GM23248 (cell line): ENCODE data around the gene ITPKC. TPM values are rescaled to one million over a fixed set of nuclear protein-coding genes. Genes with fewer than 3 reads are reported as not detected.

Experiments
- DNase-seq: peaks from one replicate; pipeline ENCODE4 v3.0.0-alpha.2; 2015
- H2AFZ ChIP-seq: fragments of 200-600 bp; sonication (generic); 2 replicates; pipeline ENCODE4 v1.6.1; 2016; ENCODE audit warnings: antibody characterized with exemption
- H3F3A ChIP-seq: fragments of 200-600 bp; sonication (generic); 2 replicates; pipeline ENCODE4 v1.6.1; 2016; ENCODE audit warnings: mild to moderate bottlenecking, antibody characterized with exemption, mixed run types; ENCODE audit not compliant: insufficient read depth
- H3K27ac ChIP-seq: fragments of 200-600 bp; sonication (generic); 2 replicates; pipeline ENCODE4 v1.5.1; 2016; ENCODE audit warnings: mild to moderate bottlenecking
- H3K27me3 ChIP-seq: fragments of 200-600 bp; sonication (generic); replicated peaks from 2 replicates; pipeline ENCODE4 v1.6.1; 2016; ENCODE audit warnings: mild to moderate bottlenecking; ENCODE audit not compliant: insufficient read depth
- H3K36me3 ChIP-seq: fragments of 200-600 bp; sonication (generic); 2 replicates; pipeline ENCODE4 v1.6.1; 2016; ENCODE audit warnings: low read depth, mild to moderate bottlenecking
- H3K4me1 ChIP-seq: fragments of 200-600 bp; sonication (generic); 2 replicates; pipeline ENCODE4 v1.6.1; 2016; ENCODE audit warnings: mild to moderate bottlenecking; ENCODE audit not compliant: insufficient read depth
- H3K4me2 ChIP-seq: fragments of 200-600 bp; sonication (generic); one replicate; pipeline ENCODE4 v1.6.1; 2016; ENCODE audit warnings: mild to moderate bottlenecking; ENCODE audit not compliant: unreplicated experiment
- H3K4me3 ChIP-seq: fragments of 200-600 bp; sonication (generic); 2 replicates; pipeline ENCODE4 v1.5.1; 2016; ENCODE audit warnings: mild to moderate bottlenecking
- H3K79me2 ChIP-seq: fragments of 200-600 bp; sonication (generic); 2 replicates; pipeline ENCODE4 v1.6.1; 2016; ENCODE audit warnings: mild to moderate bottlenecking; ENCODE audit not compliant: insufficient read depth
- H3K9ac ChIP-seq: fragments of 200-600 bp; sonication (generic); 2 replicates; pipeline ENCODE4 v1.6.1; 2016; ENCODE audit warnings: mild to moderate bottlenecking
- H3K9me2 ChIP-seq: fragments of 200-600 bp; sonication (generic); 2 replicates; pipeline ENCODE4 v1.6.1; 2016; ENCODE audit warnings: mixed run types, mild to moderate bottlenecking, moderate library complexity; ENCODE audit not compliant: insufficient read depth
- H3K9me3 ChIP-seq: fragments of 200-600 bp; sonication (generic); one replicate; pipeline ENCODE4 v1.6.1; 2017; ENCODE audit warnings: low read depth
- H4K20me1 ChIP-seq: fragments of 200-600 bp; sonication (generic); 2 replicates; pipeline ENCODE4 v1.6.0; 2016; ENCODE audit not compliant: insufficient read depth
- EZH2 ChIP-seq: fragments of 200-600 bp; sonication (generic); IDR thresholded peaks from 2 replicates; pipeline ENCODE4 v1.6.1; 2018; ENCODE audit warnings: antibody characterized with exemption, mild to moderate bottlenecking; ENCODE audit not compliant: insufficient read depth, poor library complexity, severe bottlenecking
- EZH2phosphoT487 ChIP-seq: fragments of 200-600 bp; sonication (generic); IDR thresholded peaks from 2 replicates; pipeline ENCODE4 v1.6.1; 2018; ENCODE audit warnings: antibody characterized with exemption, moderate library complexity, mild to moderate bottlenecking, low read depth; ENCODE audit not compliant: insufficient read depth
- WGBS, 2 experiments: methylation state at CpG; one replicate each; pipeline ENCODE4 v1.1.6; 2015 to 2017; ENCODE audit warnings: low lambda C conversion rate in 2 of 2, low coverage in 1 of 2; ENCODE audit errors: missing lambda C conversion rate in 2 of 2; 5-methylcytosine and 5-hydroxymethylcytosine counted together
- in situ Hi-C: fragments of 300-500 bp; cut with MboI; formaldehyde crosslinking; loops from 2 replicates; pipeline ENCODE4 v1.15.0; 2020
- polyA plus RNA-seq: library from polyadenylated mRNA; unstranded; fragments of >200 nt; fragmentation: Nextera tagmentation; extraction: Ambion mirVana; gene quantifications from 2 replicates; pipeline ENCODE4 v1.2.1, GENCODE V29; 2016
- total RNA-seq: library from RNA; depleted of rRNA; stranded (reverse); fragments of >200 nt; shearing (Covaris generic); gene quantifications from 2 replicates; pipeline ENCODE4 v1.2.3, GENCODE V29; 2014

ITPKC gene
- total and polyA plus RNA-seq, 2 experiments from 2014 or later, result 10.4 to 19.9 TPM

- Histone ChIP-seq H3K9ac (no peak overlapping the region), H3K9me2 (no peaks in the 10 kb centered on the region), H3K36me3 (peaks cover 33% of the 10 kb centered on the region), H3K27ac (no peak overlapping the region), H3K9me3 (no peaks in the 10 kb centered on the region), H2AFZ (no peak overlapping the region), H3K4me1 (no peaks in the 10 kb centered on the region), H3F3A (0 out of 2 replicates have a peak, but pooled peaks cover 3% of the 10 kb centered on the region), H4K20me1 (no peaks in the 10 kb centered on the region), H3K4me2 (no peak overlapping the region), H3K79me2 (no peaks in the 10 kb centered on the region), H3K27me3 (no peaks in the 10 kb centered on the region), H3K4me3 (no peak overlapping the region)
- in situ Hi-C loops, result no loop called here
- DNase-seq, result no peak
- no peak for TF ChIP-seq EZH2phosphoT487
- no peak for TF ChIP-seq EZH2
- 92 to 95% methylated on average over 13 of the region's 13 CpGs for WGBS, 2 experiments
Observed at GRCh38 chr19:40733149-40733548, 16.2 kb downstream of the ITPKC start.

GRCh38 chr19:40735013-40735771, 18.3 kb downstream of the ITPKC start:
- 95% methylated on average over 11 of the region's 11 CpGs for WGBS, 2 experiments
- no peaks in the 10 kb centered on the region for H4K20me1 ChIP-seq
- no peaks in the 10 kb centered on the region for H3K9me3 ChIP-seq
- peaks cover 5% of the 10 kb centered on the region for H3K4me1 ChIP-seq
- peaks cover 25% of the 10 kb centered on the region for H3K36me3 ChIP-seq
- no peak overlapping the region for H3K27ac ChIP-seq
- no peak overlapping the region for H3K9ac ChIP-seq
- no peak overlapping the region for H3K4me3 ChIP-seq
- no peak for TF ChIP-seq EZH2phosphoT487
- H3K9me2 ChIP-seq, result no peaks in the 10 kb centered on the region
- H3K27me3 ChIP-seq, result no peaks in the 10 kb centered on the region
- H2AFZ ChIP-seq, result no peak overlapping the region
- no peak overlapping the region for H3K4me2 ChIP-seq
- peaks cover 20% of the 10 kb centered on the region for H3F3A ChIP-seq
- no peak for DNase-seq
- no peaks in the 10 kb centered on the region for H3K79me2 ChIP-seq
- in situ Hi-C loops, result no loop called here

GRCh38 chr19:40736661-40737060, 19.7 kb downstream of the ITPKC start:
- Histone ChIP-seq H3K36me3 (peaks cover 15% of the 10 kb centered on the region), H3K4me2 (no peak overlapping the region), H3K27ac (no peak overlapping the region), H3K4me3 (no peak overlapping the region), H4K20me1 (no peaks in the 10 kb centered on the region), H2AFZ (no peak overlapping the region), H3K9me2 (no peaks in the 10 kb centered on the region), H3K9ac (no peak overlapping the region), H3K9me3 (no peaks in the 10 kb centered on the region), H3F3A (peaks cover 31% of the 10 kb centered on the region), H3K4me1 (peaks cover 16% of the 10 kb centered on the region), H3K79me2 (no peaks in the 10 kb centered on the region), H3K27me3 (no peaks in the 10 kb centered on the region)
- TF ChIP-seq EZH2phosphoT487 (no peak), EZH2 (no peak)
- WGBS, 2 experiments, result 91 to 92% methylated on average over 9 of the region's 9 CpGs
- DNase-seq, result no peak
- in situ Hi-C loops, result no loop called here

GRCh38 chr19:40737102-40737644, 20.3 kb downstream of the ITPKC start:
- WGBS, 2 experiments, result 55 to 59% methylated on average over 9 of the region's 9 CpGs
- in situ Hi-C loops, result no loop called here
- peaks cover 15% of the 10 kb centered on the region for H3K36me3 ChIP-seq

More at GRCh38 chr19:40737102-40737644, 20.3 kb downstream of the ITPKC start:
- Histone ChIP-seq H3K9me2 (no peaks in the 10 kb centered on the region), H3F3A (peaks cover 31% of the 10 kb centered on the region), H3K9ac (no peak overlapping the region), H3K4me1 (peaks cover 16% of the 10 kb centered on the region), H3K9me3 (no peaks in the 10 kb centered on the region), H3K27me3 (no peaks in the 10 kb centered on the region), H4K20me1 (no peaks in the 10 kb centered on the region), H3K79me2 (no peaks in the 10 kb centered on the region), H2AFZ (no peak overlapping the region), H3K4me3 (no peak overlapping the region), H3K27ac (no peak overlapping the region), H3K4me2 (no peak overlapping the region)
- no peak for TF ChIP-seq EZH2phosphoT487
- no peak for TF ChIP-seq EZH2
- no peak for DNase-seq
